ENCODE measurements around the gene GFM2. TPM values are rescaled to one million over a fixed set of nuclear protein-coding genes. Genes with fewer than 3 reads are reported as not detected.

The GFM2 gene
- total and polyA plus RNA-seq, 2 of the 13 experiments (the other 11 are each of a cell fraction or from before 2014, with no cell fraction given) = 22.0 to 41.6 TPM

DNA sequence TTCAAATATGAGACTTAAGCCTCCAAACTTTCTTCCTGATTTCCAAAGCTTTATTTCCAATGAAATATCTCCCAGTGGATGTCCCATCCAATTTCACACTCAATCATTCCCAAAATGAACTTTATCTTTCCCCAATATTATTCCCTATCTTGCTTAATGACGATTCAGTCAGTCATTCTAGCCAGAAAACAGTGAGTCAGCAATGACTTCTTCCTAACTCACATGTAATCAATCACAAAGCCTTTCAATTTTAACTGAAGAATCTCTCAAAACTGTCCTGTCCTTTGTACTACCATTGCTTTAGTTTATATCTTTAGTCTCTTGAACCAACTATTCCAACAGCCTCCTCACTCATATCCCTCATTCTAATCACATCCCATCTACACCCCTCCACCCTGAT lies 35.0 kb upstream of the GFM2 start:
- Histone ChIP-seq H3K27ac (ENCODE audit: extremely low read length, insufficient read depth, low read length) (no peak overlapping the region), H2AFZ (ENCODE audit: low read length) (no peak overlapping the region), H3K79me2 (ENCODE audit: insufficient read depth, low read length) (peaks cover under 1% of the 10 kb centered on the region), H3K36me3 (replicated peaks in 1 of 2; ENCODE audit: control insufficient read depth in 1 of 2, insufficient read depth in 2 of 2, low read length in 2 of 2) (peaks cover 25 to 57% of the 10 kb centered on the region in 2 experiments), H3K4me3 (replicated peaks in 1 of 3; ENCODE audit: insufficient read depth in 1 of 3, low read depth in 2 of 3, low read length in 3 of 3) (no peak overlapping the region), H3K27me3 (ENCODE audit: control insufficient read depth in 1 of 2, insufficient read depth in 2 of 2, low read length in 2 of 2) (no peaks in the 10 kb centered on the region), H3K4me2 (ENCODE audit: low read depth, low read length) (no peak overlapping the region), H3K9ac (ENCODE audit: insufficient read depth, low read depth, low read length) (no peak overlapping the region), H4K20me1 (ENCODE audit: insufficient read depth, low read length) (no peaks in the 10 kb centered on the region), H3K4me1 (ENCODE audit: insufficient read depth, low read length) (peaks cover 5% of the 10 kb centered on the region; the same call in 1 of the 2 replicates), H3K9me3 (ENCODE audit: low read length) (no peaks in the 10 kb centered on the region)
- in situ Hi-C loops (cut with HindIII; ENCODE audit: extremely low pct_ligation_motif_present, low pct_unique_long_range_greater_than_20kb) (no loop called here), intact Hi-C loops (cut with micrococcal nuclease; ENCODE audit: unreplicated experiment) (no loop called here)
- ChIA-PET POLR2A (no interaction called here), CTCF (ENCODE audit: low intra/inter-chr PET ratio, low total read pairs) (no interaction called here)
- TF ChIP-seq IRX3 (CRISPR knock-in tag; IDR thresholded peaks at IDR 0.05; ENCODE audit: borderline replicate concordance, low read depth) = no peak
- TF ChIP-seq, protein P1, sequence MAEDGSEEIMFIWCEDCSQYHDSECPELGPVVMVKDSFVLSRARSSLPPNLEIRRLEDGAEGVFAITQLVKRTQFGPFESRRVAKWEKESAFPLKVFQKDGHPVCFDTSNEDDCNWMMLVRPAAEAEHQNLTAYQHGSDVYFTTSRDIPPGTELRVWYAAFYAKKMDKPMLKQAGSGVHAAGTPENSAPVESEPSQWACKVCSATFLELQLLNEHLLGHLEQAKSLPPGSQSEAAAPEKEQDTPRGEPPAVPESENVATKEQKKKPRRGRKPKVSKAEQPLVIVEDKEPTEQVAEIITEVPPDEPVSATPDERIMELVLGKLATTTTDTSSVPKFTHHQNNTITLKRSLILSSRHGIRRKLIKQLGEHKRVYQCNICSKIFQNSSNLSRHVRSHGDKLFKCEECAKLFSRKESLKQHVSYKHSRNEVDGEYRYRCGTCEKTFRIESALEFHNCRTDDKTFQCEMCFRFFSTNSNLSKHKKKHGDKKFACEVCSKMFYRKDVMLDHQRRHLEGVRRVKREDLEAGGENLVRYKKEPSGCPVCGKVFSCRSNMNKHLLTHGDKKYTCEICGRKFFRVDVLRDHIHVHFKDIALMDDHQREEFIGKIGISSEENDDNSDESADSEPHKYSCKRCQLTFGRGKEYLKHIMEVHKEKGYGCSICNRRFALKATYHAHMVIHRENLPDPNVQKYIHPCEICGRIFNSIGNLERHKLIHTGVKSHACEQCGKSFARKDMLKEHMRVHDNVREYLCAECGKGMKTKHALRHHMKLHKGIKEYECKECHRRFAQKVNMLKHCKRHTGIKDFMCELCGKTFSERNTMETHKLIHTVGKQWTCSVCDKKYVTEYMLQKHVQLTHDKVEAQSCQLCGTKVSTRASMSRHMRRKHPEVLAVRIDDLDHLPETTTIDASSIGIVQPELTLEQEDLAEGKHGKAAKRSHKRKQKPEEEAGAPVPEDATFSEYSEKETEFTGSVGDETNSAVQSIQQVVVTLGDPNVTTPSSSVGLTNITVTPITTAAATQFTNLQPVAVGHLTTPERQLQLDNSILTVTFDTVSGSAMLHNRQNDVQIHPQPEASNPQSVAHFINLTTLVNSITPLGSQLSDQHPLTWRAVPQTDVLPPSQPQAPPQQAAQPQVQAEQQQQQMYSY (CRISPR knock-in tag; IDR thresholded peaks at IDR 0.05) = no peak
- TF ChIP-seq KDM1A (CRISPR knock-in tag; IDR thresholded peaks at IDR 0.05) = no peak
- TF ChIP-seq SAP130 (CRISPR knock-in tag; IDR thresholded peaks at IDR 0.05; ENCODE audit: low read depth) = no peak
- TF ChIP-seq, protein P2, sequence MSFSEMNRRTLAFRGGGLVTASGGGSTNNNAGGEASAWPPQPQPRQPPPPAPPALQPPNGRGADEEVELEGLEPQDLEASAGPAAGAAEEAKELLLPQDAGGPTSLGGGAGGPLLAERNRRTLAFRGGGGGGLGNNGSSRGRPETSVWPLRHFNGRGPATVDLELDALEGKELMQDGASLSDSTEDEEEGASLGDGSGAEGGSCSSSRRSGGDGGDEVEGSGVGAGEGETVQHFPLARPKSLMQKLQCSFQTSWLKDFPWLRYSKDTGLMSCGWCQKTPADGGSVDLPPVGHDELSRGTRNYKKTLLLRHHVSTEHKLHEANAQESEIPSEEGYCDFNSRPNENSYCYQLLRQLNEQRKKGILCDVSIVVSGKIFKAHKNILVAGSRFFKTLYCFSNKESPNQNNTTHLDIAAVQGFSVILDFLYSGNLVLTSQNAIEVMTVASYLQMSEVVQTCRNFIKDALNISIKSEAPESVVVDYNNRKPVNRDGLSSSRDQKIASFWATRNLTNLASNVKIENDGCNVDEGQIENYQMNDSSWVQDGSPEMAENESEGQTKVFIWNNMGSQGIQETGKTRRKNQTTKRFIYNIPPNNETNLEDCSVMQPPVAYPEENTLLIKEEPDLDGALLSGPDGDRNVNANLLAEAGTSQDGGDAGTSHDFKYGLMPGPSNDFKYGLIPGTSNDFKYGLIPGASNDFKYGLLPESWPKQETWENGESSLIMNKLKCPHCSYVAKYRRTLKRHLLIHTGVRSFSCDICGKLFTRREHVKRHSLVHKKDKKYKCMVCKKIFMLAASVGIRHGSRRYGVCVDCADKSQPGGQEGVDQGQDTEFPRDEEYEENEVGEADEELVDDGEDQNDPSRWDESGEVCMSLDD (CRISPR knock-in tag; IDR thresholded peaks at IDR 0.05; ENCODE audit: borderline replicate concordance) = no peak
- 95% methylated on average over 1 of the region's 1 CpG for WGBS (ENCODE audit: low lambda C conversion rate)
- no peak for FAIRE-seq
- DNase-seq (ENCODE audit: low spot score) = no peak
- BruUV-seq (replicated peaks) = TSS peak; percentile 34
- no peak for ATAC-seq
